HepG2 (cell line): ENCODE measurements around the gene SLC11A1. TPM values are rescaled to one million over a fixed set of nuclear protein-coding genes. Genes with fewer than 3 reads are reported as not detected.

Experiments
- CEBPZ ChIP-seq: IDR thresholded peaks from 2 replicates; pipeline ENCODE4 v1.6.1; 2012; ENCODE audit warnings: low read length, improper control_type of control experiment
- GPBP1L1 ChIP-seq: sonication (generic); formaldehyde crosslinking; IDR thresholded peaks from 2 replicates; pipeline ENCODE4 v1.5.0; 2020; ENCODE audit warnings: mild to moderate bottlenecking, missing genetic modification reagents
- HNF4A ChIP-seq: sonication (generic); formaldehyde crosslinking; IDR thresholded peaks from 2 replicates; pipeline ENCODE4 v1.4.0; 2020; ENCODE audit warnings: missing genetic modification reagents
- HOXA7 ChIP-seq: sonication (generic); formaldehyde crosslinking; IDR thresholded peaks from 2 replicates; pipeline ENCODE4 v1.8.1; 2022; ENCODE audit warnings: mild to moderate bottlenecking, missing genetic modification reagents, moderate library complexity
- KDM2A ChIP-seq: sonication (generic); formaldehyde crosslinking; IDR thresholded peaks from 2 replicates; pipeline ENCODE4 v1.4.0; 2020; ENCODE audit warnings: low read depth, missing genetic modification reagents, borderline replicate concordance
- MTA1 ChIP-seq: sonication (generic); formaldehyde crosslinking; IDR thresholded peaks from 2 replicates; pipeline ENCODE4 v1.4.0; 2020; ENCODE audit warnings: missing genetic modification reagents, mild to moderate bottlenecking, borderline replicate concordance
- SYNCRIP ChIP-seq: fragments of 200-400 bp; formaldehyde crosslinking; IDR thresholded peaks from 2 replicates; pipeline ENCODE4 v1.6.1; 2018; ENCODE audit warnings: mild to moderate bottlenecking, low read depth, low read length; ENCODE audit not compliant: insufficient read depth
- TCF7L2 ChIP-seq: IDR thresholded peaks from 2 replicates; pipeline ENCODE4 v1.6.1; 2011; ENCODE audit warnings: mild to moderate bottlenecking, low read depth, low read length, moderate library complexity
- TMF1 ChIP-seq: sonication (generic); formaldehyde crosslinking; IDR thresholded peaks from 2 replicates; pipeline ENCODE4 v1.8.1; 2022; ENCODE audit warnings: low read depth, missing genetic modification reagents
- ZNF224 ChIP-seq: sonication (generic); formaldehyde crosslinking; IDR thresholded peaks from 2 replicates; pipeline ENCODE4 v1.5.0; 2020; ENCODE audit warnings: mild to moderate bottlenecking, missing genetic modification reagents
- ZNF331 ChIP-seq: sonication (generic); formaldehyde crosslinking; IDR thresholded peaks from 2 replicates; pipeline ENCODE4 v1.4.0; 2020; ENCODE audit warnings: missing genetic modification reagents
- ZNF484 ChIP-seq: sonication (generic); formaldehyde crosslinking; IDR thresholded peaks from 2 replicates; pipeline ENCODE4 v1.5.1; 2020; ENCODE audit warnings: mild to moderate bottlenecking, low read depth, missing genetic modification reagents, borderline replicate concordance
- ZNF557 ChIP-seq: sonication (generic); formaldehyde crosslinking; IDR thresholded peaks from 2 replicates; pipeline ENCODE4 v1.4.0; 2020; ENCODE audit warnings: missing genetic modification reagents
- ZNF589 ChIP-seq: sonication (generic); formaldehyde crosslinking; conservative IDR thresholded peaks from 2 replicates; pipeline ENCODE4 v1.8.0; 2022; ENCODE audit warnings: mild to moderate bottlenecking, moderate library complexity, missing genetic modification reagents
- ZNF710 ChIP-seq: sonication (generic); formaldehyde crosslinking; IDR thresholded peaks from 2 replicates; pipeline ENCODE4 v1.5.0; 2020; ENCODE audit warnings: mild to moderate bottlenecking, missing genetic modification reagents, borderline replicate concordance
- ZNF720 ChIP-seq: sonication (generic); formaldehyde crosslinking; IDR thresholded peaks from 2 replicates; pipeline ENCODE4 v1.4.0; 2020; ENCODE audit warnings: missing genetic modification reagents
- ZZZ3 ChIP-seq: sonication (generic); formaldehyde crosslinking; IDR thresholded peaks from 2 replicates; pipeline ENCODE4 v1.4.0; 2020; ENCODE audit warnings: missing genetic modification reagents, mild to moderate bottlenecking, borderline replicate concordance
- polyA plus RNA-seq, 8 experiments: library from polyadenylated mRNA; depleted of rRNA in 3 of 8; stranded (reverse) in 7 of 8; unstranded in 1 of 8; fragments of >200 nt; fragmentation: Illumina TruSeq in 4 of 8; extraction: Trizol in 4 of 8; gene quantifications; 2 replicates each; pipeline versions ENCODE4 v1.2.1 to v1.2.3, GENCODE V29; 2011 to 2016; ENCODE audit warnings: low read depth in 4 of 8, missing spikeins in 1 of 8, mixed read lengths in 1 of 8; ENCODE audit not compliant: insufficient read depth in 1 of 8
- total RNA-seq, 5 experiments: library from RNA; depleted of rRNA; stranded (reverse); fragments of >200 nt; fragmentation: Illumina TruSeq; extraction: Trizol; gene quantifications; 2 replicates each; pipeline ENCODE4 v1.2.3, GENCODE V29; 2016; ENCODE audit warnings: low read depth in 1 of 5
- TF ChIP-seq, protein P1 (sequence below): IDR thresholded peaks from 2 replicates; pipeline ENCODE4 v1.6.1; 2016; ENCODE audit warnings: missing biosample characterization, missing genetic modification reagents, low read depth
- TF ChIP-seq, protein P2 (sequence below): sonication (generic); formaldehyde crosslinking; IDR thresholded peaks from 2 replicates; pipeline ENCODE4 v1.4.0; 2020; ENCODE audit warnings: mild to moderate bottlenecking, missing genetic modification reagents

SLC11A1 gene
- total and polyA plus RNA-seq, 2 of the 13 experiments (the other 11 are each of a cell fraction or from before 2014, with no cell fraction given) = 0.33 to 2.3 TPM

DNA sequence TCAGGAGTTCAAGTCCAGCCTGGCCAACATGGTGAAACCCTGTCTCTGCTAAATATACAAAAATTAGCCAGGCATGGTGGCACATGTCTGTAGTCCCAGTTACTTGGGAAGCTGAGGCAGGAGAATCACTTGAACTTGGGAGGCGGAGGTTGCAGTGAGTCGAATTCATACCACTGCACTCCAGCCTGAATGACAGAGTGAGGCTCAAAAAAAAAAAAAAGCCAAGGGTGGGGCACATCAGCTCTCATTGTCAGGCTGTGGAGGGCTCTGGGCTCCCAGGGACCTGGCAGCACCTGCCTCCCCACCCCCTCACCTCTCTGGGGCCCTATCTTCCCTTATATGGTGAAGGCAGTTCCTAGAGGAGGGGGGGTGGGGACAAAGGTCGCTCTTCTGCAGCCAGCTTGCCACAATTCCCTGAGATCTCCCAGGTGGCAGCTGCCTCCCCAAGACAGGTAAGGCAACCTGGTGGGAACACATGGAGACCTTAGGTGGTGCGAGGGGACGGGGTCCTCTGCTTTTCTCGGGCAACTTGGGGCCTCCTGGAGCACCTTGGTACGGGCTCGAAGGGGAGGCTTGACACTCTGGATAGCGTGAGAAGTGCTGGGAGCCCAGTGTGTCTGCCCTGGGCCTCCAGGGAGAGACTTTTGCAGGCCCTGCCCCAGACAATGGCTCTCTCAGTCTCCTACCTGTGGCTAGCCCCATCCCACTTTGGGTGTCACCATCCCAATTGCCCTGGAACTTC lies 36.8 kb downstream of the SLC11A1 start, which contains the start of gene VIL1 (continued):
- TF ChIP-seq ZNF720 (CRISPR knock-in tag) (no peak), GPBP1L1 (CRISPR knock-in tag) (no peak), KDM2A (CRISPR knock-in tag) (peak; percentile 51; the same call in 1 of the 2 replicates), ZZZ3 (CRISPR knock-in tag) (no peak; the same call in 1 of the 2 replicates), HNF4A (CRISPR knock-in tag) (peak; percentile 97), SYNCRIP (no peak), CEBPZ (no peak), ZNF484 (CRISPR knock-in tag) (no peak), ZNF331 (CRISPR knock-in tag) (peak; percentile 92), ZNF710 (CRISPR knock-in tag) (no peak; the same call in 1 of the 2 replicates), TCF7L2 (no peak), ZNF557 (peak; percentile 25; the same call in 1 of the 2 replicates), HOXA7 (CRISPR knock-in tag) (no peak), TMF1 (CRISPR knock-in tag) (no peak), MTA1 (CRISPR knock-in tag) (peak; percentile 87; the same call in 1 of the 2 replicates), ZNF224 (CRISPR knock-in tag) (peak; percentile 82; the same call in 1 of the 2 replicates), ZNF589 (CRISPR knock-in tag) (no peak)
- TF ChIP-seq, protein P1, sequence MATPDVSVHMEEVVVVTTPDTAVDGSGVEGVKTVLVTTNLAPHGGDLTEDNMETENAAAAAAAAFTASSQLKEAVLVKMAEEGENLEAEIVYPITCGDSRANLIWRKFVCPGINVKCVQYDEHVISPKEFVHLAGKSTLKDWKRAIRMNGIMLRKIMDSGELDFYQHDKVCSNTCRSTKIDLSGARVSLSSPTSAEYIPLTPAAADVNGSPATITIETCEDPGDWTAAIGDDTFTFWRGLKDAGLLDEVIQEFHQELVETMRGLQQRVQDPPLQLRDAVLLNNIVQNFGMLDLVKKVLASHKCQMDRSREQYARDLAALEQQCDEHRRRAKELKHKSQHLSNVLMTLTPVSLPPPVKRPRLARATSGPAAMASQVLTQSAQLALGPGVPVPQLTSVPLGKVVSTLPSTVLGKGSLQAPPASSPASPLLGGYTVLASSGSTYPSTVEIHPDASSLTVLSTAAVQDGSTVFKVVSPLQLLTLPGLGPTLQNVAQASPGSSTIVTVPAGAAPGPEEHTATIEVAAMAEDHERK (CRISPR knock-in tag) = no peak
- TF ChIP-seq, protein P2, sequence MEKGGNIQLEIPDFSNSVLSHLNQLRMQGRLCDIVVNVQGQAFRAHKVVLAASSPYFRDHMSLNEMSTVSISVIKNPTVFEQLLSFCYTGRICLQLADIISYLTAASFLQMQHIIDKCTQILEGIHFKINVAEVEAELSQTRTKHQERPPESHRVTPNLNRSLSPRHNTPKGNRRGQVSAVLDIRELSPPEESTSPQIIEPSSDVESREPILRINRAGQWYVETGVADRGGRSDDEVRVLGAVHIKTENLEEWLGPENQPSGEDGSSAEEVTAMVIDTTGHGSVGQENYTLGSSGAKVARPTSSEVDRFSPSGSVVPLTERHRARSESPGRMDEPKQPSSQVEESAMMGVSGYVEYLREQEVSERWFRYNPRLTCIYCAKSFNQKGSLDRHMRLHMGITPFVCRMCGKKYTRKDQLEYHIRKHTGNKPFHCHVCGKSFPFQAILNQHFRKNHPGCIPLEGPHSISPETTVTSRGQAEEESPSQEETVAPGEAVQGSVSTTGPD (CRISPR knock-in tag) = no peak
